GM19099 (cell line): Measurements from ENCODE around the gene C11orf24.

Experiments
- POLR2A ChIP-seq: IDR thresholded peaks from 3 replicates; pipeline ENCODE4 v1.6.1; 2011; ENCODE audit warnings: low read depth; ENCODE audit not compliant: insufficient read length; ENCODE audit errors: extremely low read depth

Gene C11orf24

DNA sequence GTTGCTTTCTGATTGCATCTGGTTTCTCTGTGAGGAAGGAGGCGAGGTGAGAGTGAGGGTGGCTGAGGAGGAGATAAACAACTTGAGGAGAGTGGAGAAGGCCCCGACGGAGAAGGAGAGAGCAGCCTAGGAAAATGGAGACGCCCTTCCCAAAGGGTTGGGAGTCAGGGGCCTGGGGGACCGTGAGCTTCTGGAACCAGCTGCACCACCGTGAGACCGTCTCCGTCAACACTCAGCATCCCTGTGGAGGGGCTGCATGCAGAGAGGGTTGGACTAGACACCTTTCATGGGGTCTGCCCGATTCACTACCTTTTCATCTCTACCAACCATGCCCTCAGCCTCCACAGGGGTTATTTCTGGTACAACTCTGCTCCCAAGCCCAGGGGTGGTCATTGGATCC, 45.4 kb downstream of the C11orf24 start:
- TF ChIP-seq POLR2A, result no peak

GRCh38 chr11:68224606-68225005, 47.2 kb downstream of the C11orf24 start:
- no peak for TF ChIP-seq POLR2A

- TF ChIP-seq POLR2A, result no peak
These were observed 48.5 kb downstream of the C11orf24 start for GRCh38 chr11:68223275-68223674.

- no peak for TF ChIP-seq POLR2A
These were observed 50.4 kb downstream of the C11orf24 start for GRCh38 chr11:68221406-68221805.

DNA sequence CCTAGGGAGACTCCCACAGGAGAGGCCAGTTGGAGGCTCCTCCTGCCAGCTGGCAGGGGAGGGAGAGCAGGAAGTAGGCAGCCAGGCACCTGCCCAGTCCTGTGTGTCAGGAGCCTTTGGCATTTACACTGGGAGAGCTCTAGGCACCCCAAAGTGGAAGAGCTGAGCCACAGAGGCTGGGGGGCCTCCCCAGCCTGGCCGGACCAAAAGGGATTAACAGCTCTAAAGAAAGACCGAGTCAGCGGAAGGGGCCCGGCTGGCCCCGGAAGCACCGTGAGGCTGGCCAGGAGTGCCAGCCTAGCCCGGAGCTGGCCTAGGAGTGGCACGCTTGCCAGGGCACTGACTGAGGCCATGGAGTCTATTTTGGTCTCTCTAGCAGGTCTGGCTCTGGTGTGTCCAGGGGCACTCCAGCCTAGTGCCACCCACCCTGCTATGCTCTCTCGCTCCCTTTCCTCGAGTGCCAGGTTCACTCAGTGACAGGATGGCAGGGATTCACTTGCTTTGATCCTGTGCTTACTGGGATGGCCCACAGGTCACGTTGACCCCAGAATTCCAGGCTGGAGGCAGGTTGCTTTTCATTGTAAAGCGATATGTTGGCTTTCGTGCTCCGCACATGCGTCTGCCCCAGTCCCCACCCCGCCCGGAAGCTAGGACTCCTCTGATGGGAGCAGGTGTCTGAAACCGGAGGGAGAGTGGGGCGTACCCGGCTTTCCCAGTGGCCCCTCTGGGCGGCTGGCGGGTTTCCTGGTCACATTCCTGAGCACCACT, 55.4 kb downstream of the C11orf24 start:
- TF ChIP-seq POLR2A, result no peak

GRCh38 chr11:68215524-68216170, 56.1 kb downstream of the C11orf24 start:
- no peak for TF ChIP-seq POLR2A

- TF ChIP-seq POLR2A, result no peak
These were observed 56.7 kb downstream of the C11orf24 start for GRCh38 chr11:68215087-68215445.

GRCh38 chr11:68214173-68215086, 57.3 kb downstream of the C11orf24 start:
- no peak for TF ChIP-seq POLR2A

GRCh38 chr11:68213555-68214172, 58.1 kb downstream of the C11orf24 start:
- peak; percentile 97 for TF ChIP-seq POLR2A

DNA sequence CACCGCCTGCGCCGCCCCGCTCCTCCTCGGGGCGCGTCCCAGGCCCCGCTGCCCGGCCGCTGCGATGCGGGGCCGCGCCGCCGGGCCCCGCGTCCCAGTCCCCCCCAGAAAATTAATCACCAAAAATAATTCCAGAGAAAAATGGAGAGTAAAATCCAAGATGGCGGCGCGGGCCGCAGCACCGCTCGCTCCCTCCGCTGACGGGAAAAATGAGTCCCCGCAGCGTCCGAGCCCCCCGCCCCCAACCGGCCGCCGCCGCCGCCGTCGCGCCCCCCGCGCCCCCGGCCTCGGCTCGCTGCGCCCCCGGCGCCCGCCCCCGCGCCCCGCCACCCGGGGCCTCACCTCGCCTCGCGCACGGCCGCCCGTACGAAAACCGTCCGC, 58.6 kb downstream of the C11orf24 start, which contains the start of gene KMT5B:
KMT5B (minus strand) TSS at position 162 of the 381 bp plus-strand sequence. CDS start 23,220 bp downstream, outside the sequence.
- TF ChIP-seq POLR2A, result peak; percentile 14

- TF ChIP-seq POLR2A, result peak; percentile 13
These were observed 59.2 kb downstream of the C11orf24 start for GRCh38 chr11:68212421-68213134.

DNA sequence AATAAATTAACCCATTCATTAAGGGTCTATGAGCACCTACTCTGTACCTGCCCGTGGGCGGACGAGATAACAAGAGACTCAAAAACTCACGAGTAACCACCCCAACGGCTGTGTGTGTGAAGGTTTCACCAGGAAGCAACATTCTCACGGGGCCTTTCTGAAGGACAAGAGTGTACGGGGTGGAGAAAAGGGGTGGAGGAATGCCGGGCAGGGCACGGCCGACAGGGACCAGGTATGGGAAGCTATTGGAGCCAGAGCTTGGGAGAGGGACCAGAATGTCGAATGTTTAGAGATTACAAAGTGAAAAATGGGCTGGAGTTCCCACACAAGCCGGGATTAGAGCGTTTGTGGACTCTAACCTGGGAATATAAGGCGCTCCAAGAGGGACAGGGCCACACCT, 60.2 kb downstream of the C11orf24 start:
- TF ChIP-seq POLR2A, result no peak
